ENCODE results near the gene TSG101. TPM values are rescaled to one million over a fixed set of nuclear protein-coding genes. Genes with fewer than 3 reads are reported as not detected.

Gene TSG101
- total and polyA plus RNA-seq, 4 donors: 29.7 to 53.1 (median 37.8) TPM

DNA sequence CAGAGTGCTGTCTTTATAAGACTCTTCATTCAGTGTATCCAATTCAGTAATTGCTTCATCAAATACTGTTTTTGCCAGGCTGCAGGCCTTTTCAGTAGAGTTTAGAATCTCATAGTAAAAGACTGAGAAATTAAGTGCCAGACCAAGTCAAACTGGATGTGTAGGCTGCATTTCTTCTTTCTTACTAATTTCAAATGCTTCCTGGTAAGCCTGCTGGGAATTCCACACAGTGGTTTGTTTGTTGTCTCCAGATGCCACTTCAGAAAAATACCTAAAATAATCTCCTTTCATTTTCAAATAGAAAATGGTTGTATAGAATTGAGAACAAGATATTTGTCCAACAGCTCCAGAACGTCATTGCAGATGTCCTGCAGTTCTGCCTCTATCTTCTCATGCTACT is 36.4 kb downstream of the TSG101 start:
- H3K36me3 ChIP-seq (ENCODE audit: control insufficient read depth in 4 of 4, insufficient read depth in 3 of 4, low read depth in 1 of 4, low read length in 3 of 4): peaks cover 0 to 47% (median 21%) of the 10 kb centered on the region in 4 donors
- H3K4me1 ChIP-seq (ENCODE audit: control insufficient read depth in 4 of 4, insufficient read depth in 4 of 4, low read length in 3 of 4): no peaks in the 10 kb centered on the region
- no peak overlapping the region for H3K4me3 ChIP-seq (ENCODE audit: low read depth in 1 of 3, low read length in 3 of 3)
- H3K27me3 ChIP-seq (ENCODE audit: control insufficient read depth in 4 of 4, insufficient read depth in 4 of 4, low read length in 3 of 4): no peaks in the 10 kb centered on the region
- no peak for DNase-seq (ENCODE audit: low spot score)
- WGBS: 85% methylated on average over 1 of the region's 1 CpG
- no peaks in the 10 kb centered on the region for H3K9me3 ChIP-seq (ENCODE audit: control insufficient read depth in 4 of 4, low read length in 3 of 4)
- TF ChIP-seq NR2F2 (IDR thresholded peaks at IDR 0.05) (no peak), RXRA (IDR thresholded peaks at IDR 0.05) (no peak)
- TF ChIP-seq, protein P1, sequence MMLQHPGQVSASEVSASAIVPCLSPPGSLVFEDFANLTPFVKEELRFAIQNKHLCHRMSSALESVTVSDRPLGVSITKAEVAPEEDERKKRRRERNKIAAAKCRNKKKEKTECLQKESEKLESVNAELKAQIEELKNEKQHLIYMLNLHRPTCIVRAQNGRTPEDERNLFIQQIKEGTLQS (IDR thresholded peaks at IDR 0.05): no peak
- no peak overlapping the region for H3K9ac ChIP-seq (ENCODE audit: low read depth in 1 of 2, low read length in 2 of 2)
- H3K27ac ChIP-seq (ENCODE audit: low read depth in 1 of 2, low read length in 2 of 2): no peak overlapping the region

DNA sequence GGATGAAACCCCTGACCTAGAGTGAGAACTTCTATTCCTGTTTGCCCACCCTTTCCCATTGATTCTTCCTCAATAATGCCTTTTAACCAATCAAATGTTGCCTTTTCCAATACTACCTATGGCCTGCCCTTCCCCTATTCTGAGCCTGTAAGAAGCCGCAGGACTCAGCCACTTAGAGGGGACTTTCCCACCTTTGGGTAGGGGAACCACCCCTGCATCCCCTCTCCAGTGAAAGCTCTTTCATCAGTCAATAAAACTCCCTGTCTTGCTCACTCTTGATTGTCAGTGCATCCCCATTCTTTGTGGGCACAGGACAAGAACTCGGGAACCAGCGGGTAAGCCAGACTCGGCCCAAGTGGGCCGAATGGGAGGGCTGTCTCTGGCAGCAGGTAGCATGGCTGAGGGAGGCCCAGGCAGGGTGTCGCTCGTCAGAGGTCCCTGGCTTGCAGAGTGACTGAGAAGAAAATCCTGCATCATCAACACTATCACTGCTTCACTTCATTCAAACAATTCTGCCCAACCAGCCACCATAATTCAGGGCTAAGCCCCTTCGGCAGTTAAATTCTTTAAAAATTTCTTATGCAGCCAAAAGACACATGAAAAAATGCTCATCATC is 40.7 kb downstream of the TSG101 start:
- Histone ChIP-seq H3K9me3 (ENCODE audit: control insufficient read depth in 4 of 4, low read length in 3 of 4) (no peaks in the 10 kb centered on the region), H3K27me3 (ENCODE audit: control insufficient read depth in 4 of 4, insufficient read depth in 4 of 4, low read length in 3 of 4) (no peaks in the 10 kb centered on the region), H3K4me1 (ENCODE audit: control insufficient read depth in 4 of 4, insufficient read depth in 4 of 4, low read length in 3 of 4) (no peaks in the 10 kb centered on the region), H3K9ac (ENCODE audit: low read depth in 1 of 2, low read length in 2 of 2) (no peak overlapping the region), H3K36me3 (ENCODE audit: control insufficient read depth in 4 of 4, insufficient read depth in 3 of 4, low read depth in 1 of 4, low read length in 3 of 4) (peaks cover 2 to 54% (median 42%) of the 10 kb centered on the region in 4 donors), H3K4me3 (ENCODE audit: low read depth in 1 of 3, low read length in 3 of 3) (no peak overlapping the region), H3K27ac (ENCODE audit: low read depth in 1 of 2, low read length in 2 of 2) (no peak overlapping the region)
- 96% methylated on average over 8 of the region's 8 CpGs for WGBS
- no peak for DNase-seq (ENCODE audit: low spot score)
- no peak for TF ChIP-seq RAD21 (IDR thresholded peaks at IDR 0.05)
- TF ChIP-seq FOXA2 (IDR thresholded peaks at IDR 0.05): no peak
- TF ChIP-seq HNF4G (IDR thresholded peaks at IDR 0.05): no peak
- TF ChIP-seq YY1 (IDR thresholded peaks at IDR 0.05): no peak
- no peak for TF ChIP-seq TAF1 (conservative IDR thresholded peaks at IDR 0.05)
- TF ChIP-seq HNF4A (conservative IDR thresholded peaks at IDR 0.05): no peak
- no peak for TF ChIP-seq RXRA (IDR thresholded peaks at IDR 0.05)
- TF ChIP-seq, protein P1 (IDR thresholded peaks at IDR 0.05): no peak
- no peak for TF ChIP-seq ZBTB33 (IDR thresholded peaks at IDR 0.05)
- no peak for TF ChIP-seq EGR1 (IDR thresholded peaks at IDR 0.05; ENCODE audit: low read depth in 2 of 2)
- no peak for TF ChIP-seq REST (IDR thresholded peaks at IDR 0.05)
- no peak for TF ChIP-seq FOXA1 (IDR thresholded peaks at IDR 0.05)
- TF ChIP-seq, protein P2, sequence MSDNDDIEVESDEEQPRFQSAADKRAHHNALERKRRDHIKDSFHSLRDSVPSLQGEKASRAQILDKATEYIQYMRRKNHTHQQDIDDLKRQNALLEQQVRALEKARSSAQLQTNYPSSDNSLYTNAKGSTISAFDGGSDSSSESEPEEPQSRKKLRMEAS (IDR thresholded peaks at IDR 0.05): no peak
- TF ChIP-seq JUND (IDR thresholded peaks at IDR 0.05): no peak
- TF ChIP-seq GABPA (IDR thresholded peaks at IDR 0.05 in 1 of 2, conservative IDR thresholded peaks at IDR 0.05 in 1 of 2): no peak
- TF ChIP-seq NR2F2 (IDR thresholded peaks at IDR 0.05): no peak
- TF ChIP-seq SP1 (IDR thresholded peaks at IDR 0.05): no peak
- TF ChIP-seq CTCF (IDR thresholded peaks at IDR 0.05; ENCODE audit: low read depth, low read length, missing input control): no peak

All from liver (tissue), 9 donors.